ENCODE results near the gene PLXNB2.

PLXNB2 gene

DNA sequence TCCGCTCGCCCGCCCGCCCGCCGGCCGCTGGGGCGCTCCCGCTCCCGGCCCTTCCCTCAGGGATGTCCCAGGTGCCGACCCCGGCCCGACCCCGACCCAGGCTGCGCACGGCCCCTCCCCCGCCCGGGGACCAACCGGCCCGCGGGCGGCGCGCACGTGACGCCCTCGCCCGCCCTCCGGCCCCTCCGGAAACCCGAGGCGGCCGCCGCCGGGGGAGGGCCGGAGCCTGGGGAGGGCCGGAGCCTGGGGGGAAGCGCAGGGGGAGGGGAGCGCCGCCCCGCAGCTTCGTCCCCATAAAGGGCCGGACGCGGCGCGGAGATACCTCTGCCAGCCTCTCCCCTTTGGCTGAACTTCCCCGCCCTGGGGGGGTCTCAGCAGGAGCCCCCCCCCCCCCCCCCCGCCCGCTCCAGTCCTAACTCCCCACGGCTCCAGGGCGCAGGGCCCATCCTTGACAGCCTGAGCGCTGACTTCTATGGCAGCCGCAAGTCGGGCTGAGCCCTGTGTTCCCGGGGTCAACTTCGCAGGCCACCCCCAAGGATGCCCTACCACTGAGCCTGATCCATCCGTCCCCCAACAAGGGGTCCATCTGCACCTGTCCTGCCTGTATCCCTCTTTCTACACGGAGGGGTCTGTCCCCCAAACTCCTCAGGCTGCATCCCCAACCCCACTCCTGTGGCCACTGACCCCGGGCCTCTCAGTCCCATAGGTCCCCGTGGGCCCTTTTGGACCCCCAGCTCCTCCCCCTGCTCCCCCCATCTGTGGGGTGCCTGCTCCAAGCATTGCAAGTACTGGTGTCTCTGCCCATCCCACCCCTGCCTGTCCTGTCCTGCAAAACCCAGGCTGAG is 45.6 kb downstream of the PLXNB2 start, which contains the start of gene MAPK12:
Gene MAPK12, minus strand, starts transcription at position 69 of the 845 bp plus-strand sequence. CDS start 174 bp downstream, outside the sequence.
- no peak for DNase-seq

DNA sequence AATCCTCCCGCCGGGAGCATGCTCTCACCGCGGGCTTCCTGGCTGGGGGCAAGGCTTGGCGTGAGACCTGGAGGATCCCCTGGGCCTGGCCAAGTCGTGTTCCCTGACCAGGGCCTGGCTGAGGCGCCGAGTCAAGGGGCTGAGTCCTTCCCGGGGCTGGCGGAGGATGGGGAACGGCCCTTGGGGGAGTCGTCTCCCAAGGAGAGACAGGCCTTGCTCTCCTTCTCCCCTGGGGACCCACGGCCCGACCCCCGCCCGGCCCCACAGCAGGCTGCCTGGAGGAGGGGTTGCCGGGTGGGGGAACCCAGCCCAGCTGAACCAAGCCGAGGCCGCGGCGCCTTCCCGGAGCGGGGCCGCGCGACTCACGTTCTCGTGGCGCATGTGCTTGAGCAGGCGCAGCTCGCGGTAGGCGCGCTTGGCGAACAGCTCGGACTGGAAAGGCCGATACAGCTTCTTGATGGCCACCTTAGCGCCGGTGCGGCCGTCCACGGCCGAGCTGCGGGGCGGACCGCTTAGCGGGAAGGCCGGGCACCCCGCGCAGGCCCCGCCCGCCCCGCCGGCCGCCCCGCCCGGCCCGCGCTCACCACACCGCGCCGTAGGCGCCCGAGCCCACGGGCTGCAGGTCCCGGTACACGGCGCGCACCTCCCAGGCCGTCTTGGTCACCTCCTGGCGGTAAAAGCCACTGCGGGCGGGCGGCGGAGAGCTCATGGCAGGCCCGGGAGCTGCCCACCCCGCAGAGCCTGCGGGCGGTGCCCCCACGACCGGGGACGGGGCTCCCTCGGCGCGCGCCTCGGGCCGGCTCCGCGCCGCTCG is 46.4 kb downstream of the PLXNB2 start:
- DNase-seq, result peak; percentile 22

GRCh38 chr22:50260434-50260800 is 47.0 kb downstream of the PLXNB2 start:
- no peak for DNase-seq

GRCh38 chr22:50259302-50259701 is 48.1 kb downstream of the PLXNB2 start:
- no peak for DNase-seq

- no peak for DNase-seq
Observed at GRCh38 chr22:50258361-50259292, 48.8 kb downstream of the PLXNB2 start.

GRCh38 chr22:50257451-50258360 is 49.7 kb downstream of the PLXNB2 start:
- DNase-seq, result no peak

GRCh38 chr22:50257041-50257440 is 50.4 kb downstream of the PLXNB2 start:
- no peak for DNase-seq

DNA sequence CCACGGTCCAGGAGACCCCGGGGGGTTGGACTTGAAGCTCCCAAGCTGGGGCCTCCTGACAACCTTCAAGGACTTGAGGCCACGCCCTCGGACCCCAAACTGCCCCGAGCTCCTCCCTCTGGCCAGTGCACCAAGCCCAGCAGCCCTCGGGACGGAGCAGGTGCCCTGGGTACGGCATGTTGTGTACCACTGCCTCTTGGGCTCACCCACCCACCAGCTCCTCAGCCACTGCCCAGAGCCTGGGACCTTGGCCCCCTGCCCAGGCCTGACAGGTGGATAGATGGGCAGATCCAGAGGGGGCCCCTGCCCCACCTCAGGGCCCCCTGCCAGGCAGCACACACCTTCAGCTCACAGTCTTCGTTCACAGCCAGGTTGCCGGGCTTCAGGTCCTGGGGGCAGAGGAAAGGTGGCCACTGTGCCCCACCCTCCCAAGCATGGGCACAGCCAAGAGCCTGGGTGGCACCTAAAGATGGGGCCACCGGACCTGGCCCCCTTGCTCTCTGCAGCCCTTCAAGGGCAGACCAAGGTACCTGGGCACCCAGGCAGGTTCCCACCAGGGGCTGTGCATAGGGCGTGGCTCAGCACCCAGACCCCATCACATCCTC is 51.1 kb downstream of the PLXNB2 start:
- no peak for DNase-seq

- DNase-seq, result no peak
Observed at GRCh38 chr22:50255607-50256006, 51.8 kb downstream of the PLXNB2 start.

- DNase-seq, result no peak
Observed at GRCh38 chr22:50255099-50255498, 52.3 kb downstream of the PLXNB2 start.

- DNase-seq, result no peak
Observed at GRCh38 chr22:50253941-50254340, 53.5 kb downstream of the PLXNB2 start.

- DNase-seq, result no peak
Observed at GRCh38 chr22:50253046-50253915, 54.2 kb downstream of the PLXNB2 start.

DNA sequence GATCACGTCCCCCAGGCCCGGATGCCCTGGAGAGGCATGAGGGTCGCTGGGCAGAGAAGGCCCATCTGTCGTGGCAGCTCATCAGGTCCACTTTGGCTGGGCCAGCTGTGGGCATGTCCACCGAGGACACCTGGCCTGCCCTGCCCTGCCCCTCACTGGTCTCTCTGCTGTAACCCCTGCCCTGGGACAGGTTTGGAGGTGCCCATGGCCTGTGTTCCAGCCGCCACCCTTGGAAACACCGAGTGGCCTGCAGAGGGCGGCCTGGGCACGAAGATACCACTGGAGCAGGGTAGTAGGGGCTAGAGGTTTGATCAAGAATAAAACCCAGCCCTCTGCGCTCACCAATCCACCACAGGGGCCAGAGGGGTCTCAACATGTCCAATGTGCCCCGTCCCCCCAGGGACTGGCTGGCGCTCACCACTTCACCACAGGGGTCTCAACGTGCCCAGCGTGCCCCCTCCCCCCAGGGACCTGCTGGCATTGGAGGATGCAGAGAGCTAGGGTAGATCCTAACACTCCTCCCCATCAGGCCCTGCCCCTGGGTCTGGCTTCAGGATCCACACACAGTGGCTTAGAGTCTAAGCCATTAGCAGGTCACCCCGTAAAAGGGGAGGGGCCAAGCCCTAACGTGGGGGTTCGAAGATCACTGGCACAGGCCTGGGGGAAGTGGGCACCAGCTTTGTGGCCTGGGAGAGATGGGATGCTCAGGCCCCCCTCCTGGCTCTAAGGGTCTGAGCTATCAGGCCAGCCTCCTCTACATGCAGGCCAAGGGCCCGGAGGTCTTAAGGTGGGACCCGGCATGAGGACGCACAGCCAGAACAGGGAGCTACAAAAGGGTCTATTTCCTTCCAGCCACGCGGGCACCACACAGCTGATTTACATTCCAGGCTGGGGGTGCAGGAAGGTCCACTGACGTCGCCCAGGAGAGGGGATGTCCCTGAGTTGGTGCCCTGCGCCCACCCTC is 55.1 kb downstream of the PLXNB2 start:
- peak; percentile 48 for DNase-seq

DNA sequence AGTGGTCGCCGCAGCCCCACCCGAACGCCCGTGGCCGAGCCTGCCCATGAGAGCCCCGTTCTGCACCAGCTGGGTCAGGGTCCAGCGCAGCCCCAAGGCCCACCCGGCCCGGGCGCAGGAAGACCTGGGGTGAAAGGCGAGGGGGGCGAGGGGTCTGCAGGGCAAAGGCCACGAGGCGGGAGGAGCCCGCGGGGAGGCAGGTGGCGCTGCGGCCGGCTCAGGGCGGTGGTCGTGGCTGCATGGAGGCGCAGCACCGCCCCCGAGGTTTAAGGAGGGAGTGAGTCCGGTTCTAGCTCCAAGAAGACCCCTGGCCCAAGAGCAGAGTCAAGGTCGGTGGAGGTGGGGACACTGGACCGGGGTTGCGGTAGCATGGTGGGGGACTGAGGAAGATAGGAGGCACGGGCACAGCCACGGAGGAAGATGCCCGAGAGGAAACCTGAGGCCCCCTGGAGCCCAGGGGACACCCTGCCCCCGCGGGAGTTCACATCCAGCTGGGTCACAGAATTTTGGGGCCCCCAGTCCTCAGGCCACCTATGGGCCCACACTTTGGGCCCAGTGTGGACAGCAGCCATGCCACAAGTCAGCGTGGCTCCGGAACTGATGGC is 55.9 kb downstream of the PLXNB2 start:
- no peak for DNase-seq

- peak; percentile 85 for DNase-seq
Observed at GRCh38 chr22:50250555-50251476, 56.6 kb downstream of the PLXNB2 start, which contains the start of gene HDAC10. HDAC10 (minus strand) TSS chr22:50251265; CDS start chr22:50251032, 233 bp downstream.

DNA sequence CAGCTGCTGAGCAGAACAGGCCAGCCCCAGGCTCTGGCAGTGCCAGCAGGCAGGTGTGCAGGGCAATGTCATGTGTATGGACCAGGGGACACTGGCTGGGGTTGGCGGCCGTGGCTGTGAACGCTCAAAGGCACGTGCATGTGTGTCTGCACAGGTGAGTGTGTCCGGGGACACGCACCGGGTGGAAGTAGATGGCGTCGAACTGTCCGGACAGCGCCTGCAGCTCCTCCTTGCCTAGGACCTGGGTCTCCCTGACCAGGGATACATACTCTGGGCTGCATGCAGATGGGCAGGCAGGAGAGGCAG is 57.2 kb downstream of the PLXNB2 start:
- no peak for DNase-seq
